Activated naive CD8-positive, alpha-beta T cell treated with anti-CD3 and anti-CD28 coated beads, Interleukin-2, amount 10 ng/mL, durations not matched to agents 7 days and 5 days (primary cell): ENCODE results near the gene TRIM74. TPM values are rescaled to one million over a fixed set of nuclear protein-coding genes. Genes with fewer than 3 reads are reported as not detected.
"Not testable (repeated sequence)": the region's sequence is repeated elsewhere in the genome, so short reads cannot be mapped to it uniquely, and the experiment has no call there.

ENCODE experiments used
- ATAC-seq: fragments of 150-1000 bp; cut with Tn5 transposase; one replicate; pipeline ENCODE4 v1.10.0; 2021; ENCODE audit warnings: low read depth, moderate library complexity
- POLR2A ChIA-PET: fragments of 350-600 bp; sonication (Branson Sonifier 250); formaldehyde crosslinking; loops from one replicate; lab custom pipeline; 2021; ENCODE audit warnings: antibody characterized with exemption; lab: Charles Lee
- DNase-seq: peaks from one replicate; pipeline ENCODE4 v3.0.0; 2021
- H3K27ac Mint-ChIP-seq: one replicate; pipeline ENCODE4 v1.8.0; 2022; ENCODE audit warnings: mild to moderate bottlenecking, mixed read lengths
- H3K27me3 Mint-ChIP-seq: one replicate; pipeline ENCODE4 v1.8.0; 2022; ENCODE audit warnings: mild to moderate bottlenecking, moderate library complexity, mixed read lengths
- H3K36me3 Mint-ChIP-seq: one replicate; pipeline ENCODE4 v1.8.0; 2021; ENCODE audit warnings: mild to moderate bottlenecking, mixed read lengths
- H3K4me1 Mint-ChIP-seq: one replicate; pipeline ENCODE4 v1.8.0; 2021; ENCODE audit warnings: mixed read lengths
- H3K4me3 Mint-ChIP-seq: one replicate; pipeline ENCODE4 v1.8.0; 2022; ENCODE audit warnings: mild to moderate bottlenecking, moderate library complexity, mixed read lengths
- H3K9me3 Mint-ChIP-seq: one replicate; pipeline ENCODE4 v1.8.0; 2021; ENCODE audit warnings: mixed read lengths
- total RNA-seq, 2 experiments: library from RNA; stranded (reverse); gene quantifications; one replicate each; pipeline ENCODE4 v1.2.3, GENCODE V29; 2021

The TRIM74 gene
- total RNA-seq, 2 experiments from 2014 or later, result 1.6 to 2.5 TPM

GRCh38 chr7:72914756-72915525 lies 54.3 kb downstream of the TRIM74 start:
- not testable (repeated sequence) for H3K36me3 Mint-ChIP-seq, H3K4me1 Mint-ChIP-seq, H3K9me3 Mint-ChIP-seq, H3K27ac Mint-ChIP-seq, H3K27me3 Mint-ChIP-seq, H3K4me3 Mint-ChIP-seq
- POLR2A ChIA-PET, result interaction anchor here (1.6 kb wide), 1 partner anchor 85 kb away, joined by 3 read pairs; no protein-coding TSS in a partner anchor
- ATAC-seq (peak; percentile 89), DNase-seq (peak; percentile 58)

DNA sequence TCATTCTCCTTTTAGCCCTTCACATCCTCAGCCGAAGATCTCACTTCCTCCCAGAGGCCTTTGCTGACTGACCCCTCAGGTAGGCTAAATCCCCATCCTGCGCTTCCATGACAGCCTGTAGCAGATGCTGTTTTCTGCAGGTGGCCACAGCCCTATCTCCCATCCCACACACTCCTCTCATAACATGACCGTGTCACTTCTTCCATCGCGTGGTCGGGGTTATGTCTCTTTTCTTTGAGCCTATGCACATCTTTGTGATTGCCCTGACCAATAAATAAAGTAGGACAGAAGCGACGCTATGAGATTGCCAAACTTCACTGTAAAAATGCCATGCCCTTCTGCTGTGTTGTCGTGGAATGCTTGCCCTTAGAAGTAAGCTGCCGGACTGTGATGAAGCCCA lies 55.5 kb downstream of the TRIM74 start:
- H3K4me3 Mint-ChIP-seq, H3K36me3 Mint-ChIP-seq, H3K27me3 Mint-ChIP-seq, H3K27ac Mint-ChIP-seq, ATAC-seq, DNase-seq, H3K4me1 Mint-ChIP-seq, POLR2A ChIA-PET, H3K9me3 Mint-ChIP-seq: not testable (repeated sequence)

DNA sequence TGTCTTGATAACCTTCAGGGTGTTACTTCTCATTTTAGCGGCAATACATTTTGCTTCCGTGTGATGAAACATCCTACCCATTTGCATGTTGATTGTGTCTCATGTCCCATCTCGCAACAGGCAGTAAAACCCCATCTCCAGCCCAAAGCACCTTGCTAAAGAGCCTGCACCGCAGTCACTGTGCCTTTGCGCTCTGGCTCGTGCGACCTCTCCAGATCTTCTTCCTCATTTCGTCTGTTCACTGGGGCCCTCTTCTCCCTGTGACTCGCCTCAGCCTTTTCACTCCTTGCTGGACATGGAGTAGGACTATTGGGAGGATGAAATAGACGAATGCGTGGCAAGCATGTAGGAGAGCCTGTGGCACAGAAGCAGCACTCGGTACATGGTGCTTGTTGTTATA lies 57.9 kb downstream of the TRIM74 start:
- H3K4me3 Mint-ChIP-seq, POLR2A ChIA-PET, H3K4me1 Mint-ChIP-seq, H3K27me3 Mint-ChIP-seq, H3K9me3 Mint-ChIP-seq, ATAC-seq, H3K27ac Mint-ChIP-seq, DNase-seq: not testable (repeated sequence)
- H3K36me3 Mint-ChIP-seq, result peaks cover 14% of the 10 kb centered on the region

Other genes with a start within 250 kb of the TRIM74 start
- 1 to 10 TPM; 4.0 to 4.5 TPM for gene TYW1B, start 141.3 kb downstream of the TRIM74 start, total RNA-seq
- gene POM121, start 44.4 kb downstream of the TRIM74 start, total RNA-seq, result 10 to 100 TPM; 58.2 to 60.9 TPM
- gene SPDYE8, start 60.3 kb upstream of the TRIM74 start, total RNA-seq, result not detected
- not detected for gene SPDYE11, start 88.4 kb upstream of the TRIM74 start, total RNA-seq
- not detected for gene SPDYE9, start 116.6 kb upstream of the TRIM74 start, total RNA-seq